H1 (cell line): ENCODE measurements around the gene PGP. TPM values are rescaled to one million over a fixed set of nuclear protein-coding genes. Genes with fewer than 3 reads are reported as not detected.

Source experiments
- GABPA ChIP-seq: IDR thresholded peaks from 2 replicates; pipeline ENCODE4 v1.6.1; 2011; ENCODE audit warnings: mild to moderate bottlenecking, low read length, moderate library complexity, borderline replicate concordance; ENCODE audit not compliant: insufficient read depth
- HDAC2 ChIP-seq, 2 experiments: fragments of 300-600 bp in 1 of 2; sonication (generic) in 1 of 2; IDR thresholded peaks; 2 replicates each; pipeline ENCODE4 v1.6.1; 2011 to 2012; ENCODE audit warnings: low read depth in 2 of 2, low read length in 2 of 2, mild to moderate bottlenecking in 2 of 2, moderate library complexity in 2 of 2, borderline replicate concordance in 1 of 2, inconsistent platforms in 1 of 2
- SIN3A ChIP-seq, 2 experiments: IDR thresholded peaks in 1 of 2; conservative IDR thresholded peaks in 1 of 2; 2 replicates each; pipeline ENCODE4 v1.6.1; 2011 to 2012; ENCODE audit warnings: low read length in 2 of 2, improper control_type of control experiment in 1 of 2, low read depth in 1 of 2, mild to moderate bottlenecking in 1 of 2
- polyA plus RNA-seq, 7 experiments: library from polyadenylated mRNA; depleted of rRNA in 3 of 7; stranded (reverse) in 5 of 7; unstranded in 2 of 7; fragments of >200 nt in 5 of 7; fragments of 200-250 nt in 2 of 7; gene quantifications; 1 replicate in 5 of 7; 2 replicates in 1 of 7; 4 replicates in 1 of 7; pipeline versions ENCODE4 v1.2.1 to v1.2.3, GENCODE V29; 2011 to 2013; ENCODE audit warnings: missing spikeins in 2 of 7, mixed read lengths in 2 of 7
- total RNA-seq: library from RNA; stranded (reverse); fragmentation: NEBNext Ultra II Directional; extraction: Animal tissue kit (Norgen Biotek cat#: 25700); gene quantifications from 2 replicates; pipeline ENCODE4 v1.2.1, GENCODE V29; 2021

PGP gene
- total and polyA plus RNA-seq, 2 of the 8 experiments (the other 6 are each of a cell fraction or from before 2014, with no cell fraction given), result 30.9 to 55.9 TPM

DNA sequence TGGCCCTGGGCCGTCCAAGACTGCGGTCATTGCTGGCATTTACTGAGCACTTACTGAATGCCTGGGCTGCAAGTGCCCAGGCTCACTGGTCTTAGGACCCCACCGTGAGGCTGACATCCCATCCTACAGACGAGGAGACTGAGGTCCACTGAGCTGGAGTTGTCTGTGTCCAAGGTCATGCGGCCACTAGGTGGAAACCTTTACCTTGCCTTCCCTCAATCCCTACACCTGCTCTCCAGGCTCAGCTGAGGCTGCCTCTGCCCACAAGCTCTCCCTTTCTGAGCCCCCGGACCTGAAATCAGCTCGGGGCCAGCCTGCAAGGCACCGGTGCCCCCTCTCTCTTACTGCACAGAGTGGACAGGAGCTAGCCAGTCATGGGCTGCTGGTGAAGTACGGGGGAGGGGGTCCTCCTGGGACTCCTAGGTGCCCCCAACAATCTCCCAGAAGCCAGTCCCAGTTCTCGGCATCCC is 19.8 kb downstream of the PGP start (continued):
- TF ChIP-seq SIN3A (conservative IDR thresholded peaks at IDR 0.05 in 1 of 2, IDR thresholded peaks at IDR 0.05 in 1 of 2; ENCODE audit: low read depth in 1 of 2, low read length in 2 of 2) (peak in 1 of 2 experiments; percentile 88; a peak in 2 of 4 replicates), GABPA (no peak), HDAC2 (IDR thresholded peaks at IDR 0.05; ENCODE audit: borderline replicate concordance in 1 of 2, low read depth in 2 of 2, low read length in 2 of 2) (peak in 1 of 2 experiments; percentile 91; a peak in 2 of 4 replicates)
- TF ChIP-seq, all 59 proteins: peak for 8
